SU-DHL-6 (cell line): ENCODE data around the gene STX10.

ENCODE experiments used
- H2AFZ ChIP-seq: fragments of 200-600 bp; sonication (generic); 2 replicates; pipeline ENCODE4 v1.6.1; 2014; ENCODE audit warnings: low read depth, mild to moderate bottlenecking, moderate library complexity, mixed read lengths, antibody characterized with exemption, low read length; ENCODE audit not compliant: severe bottlenecking
- H3F3A ChIP-seq: fragments of 200-600 bp; shearing (Covaris generic); 2 replicates; pipeline ENCODE4 v1.6.0; 2016; ENCODE audit warnings: antibody characterized with exemption, mild to moderate bottlenecking; ENCODE audit not compliant: insufficient read depth
- H3K27ac ChIP-seq: fragments of 200-600 bp; sonication (generic); 2 replicates; pipeline ENCODE4 v1.5.1; 2016; ENCODE audit warnings: low read depth, mild to moderate bottlenecking, low read length, moderate library complexity, mixed read lengths
- H3K27me3 ChIP-seq: fragments of 200-600 bp; sonication (generic), shearing (Covaris generic); 2 replicates; pipeline ENCODE4 v1.6.0; 2014; ENCODE audit warnings: mild to moderate bottlenecking, low read length
- H3K36me3 ChIP-seq: fragments of 200-600 bp; sonication (generic); 2 replicates; pipeline ENCODE4 v1.6.1; 2014; ENCODE audit warnings: mild to moderate bottlenecking, low read length, mixed read lengths
- H3K4me2 ChIP-seq: fragments of 300-600, 200-600 bp; shearing (Covaris generic), sonication (generic); 2 replicates; pipeline ENCODE4 v1.6.0; 2014; ENCODE audit warnings: low read length, low read depth, mild to moderate bottlenecking; ENCODE audit not compliant: poor library complexity, severe bottlenecking
- H3K4me3 ChIP-seq: fragments of 200-600 bp; sonication (generic); 2 replicates; pipeline ENCODE4 v1.5.1; 2014; ENCODE audit warnings: antibody characterized with exemption, low read length, mild to moderate bottlenecking, mixed read lengths; ENCODE audit not compliant: insufficient read depth, poor library complexity, severe bottlenecking
- H3K79me2 ChIP-seq: fragments of 200-600 bp; sonication (generic); 2 replicates; pipeline ENCODE4 v1.6.1; 2014; ENCODE audit warnings: mild to moderate bottlenecking, low read length, moderate library complexity; ENCODE audit not compliant: insufficient read depth
- H3K9ac ChIP-seq: fragments of 200-600 bp; sonication (generic); 2 replicates; pipeline ENCODE4 v1.7.0; 2014; ENCODE audit warnings: mild to moderate bottlenecking, low read length
- H3K9me2 ChIP-seq: fragments of 200-600 bp; sonication (generic); replicated peaks from 2 replicates; pipeline ENCODE4 v1.6.1; 2014; ENCODE audit warnings: low read length; ENCODE audit not compliant: insufficient read depth
- H3K9me3 ChIP-seq: fragments of 200-600 bp; sonication (generic); 2 replicates; pipeline ENCODE4 v1.6.1; 2014; ENCODE audit warnings: low read length, mixed read lengths; ENCODE audit not compliant: insufficient read depth
- H4K20me1 ChIP-seq: fragments of 200-600 bp; sonication (generic); 2 replicates; pipeline ENCODE4 v1.6.1; 2014; ENCODE audit warnings: low read depth, mild to moderate bottlenecking, antibody characterized with exemption, low read length, moderate library complexity, mixed read lengths
- CTCF ChIP-seq: fragments of 200-600 bp; sonication (generic); IDR thresholded peaks from one replicate; pipeline ENCODE4 v1.5.1; 2017; ENCODE audit warnings: antibody characterized with exemption, mild to moderate bottlenecking, low read length, moderate library complexity; ENCODE audit not compliant: insufficient read depth, poor library complexity, severe bottlenecking
- EZH2phosphoT487 ChIP-seq: fragments of 200-600 bp; sonication (generic), shearing (Covaris generic); conservative IDR thresholded peaks from 2 replicates; pipeline ENCODE4 v1.6.1; 2018; ENCODE audit warnings: mild to moderate bottlenecking, antibody characterized with exemption, low read length, moderate library complexity, mixed read lengths

Gene STX10

GRCh38 chr19:13134626-13135025 lies 15.5 kb downstream of the STX10 start:
- H3K4me2 ChIP-seq, result no peak overlapping the region
- H3K79me2 ChIP-seq, result peaks cover 17% of the 10 kb centered on the region; the same call in 1 of the 2 replicates
- TF ChIP-seq EZH2phosphoT487 (no peak), CTCF (no peak)
- no peak overlapping the region for H3K4me3 ChIP-seq
- H4K20me1 ChIP-seq, result peaks cover 5% of the 10 kb centered on the region; the same call in 1 of the 2 replicates
- H2AFZ ChIP-seq, result no peak overlapping the region
- no peaks in the 10 kb centered on the region for H3K9me3 ChIP-seq
- no peaks in the 10 kb centered on the region for H3K9me2 ChIP-seq
- H3K9ac ChIP-seq, result no peak overlapping the region
- no peaks in the 10 kb centered on the region for H3K27me3 ChIP-seq
- H3K27ac ChIP-seq, result no peak overlapping the region
- no peaks in the 10 kb centered on the region for H3K36me3 ChIP-seq
- no peaks in the 10 kb centered on the region for H3F3A ChIP-seq

- Histone ChIP-seq H3K9ac (no peak overlapping the region), H3K36me3 (no peaks in the 10 kb centered on the region), H4K20me1 (peaks cover 5% of the 10 kb centered on the region; the same call in 1 of the 2 replicates)
Observed at GRCh38 chr19:13133241-13133870, 16.8 kb downstream of the STX10 start.

GRCh38 chr19:13132471-13133180 lies 17.5 kb downstream of the STX10 start:
- peaks cover 5% of the 10 kb centered on the region; the same call in 1 of the 2 replicates for H4K20me1 ChIP-seq

More at GRCh38 chr19:13133241-13133870, 16.8 kb downstream of the STX10 start:
- Histone ChIP-seq H3K9me3 (no peaks in the 10 kb centered on the region), H3F3A (no peaks in the 10 kb centered on the region), H2AFZ (no peak overlapping the region), H3K27ac (no peak overlapping the region), H3K79me2 (peaks cover 29% of the 10 kb centered on the region), H3K4me2 (no peak overlapping the region), H3K4me3 (no peak overlapping the region), H3K27me3 (no peaks in the 10 kb centered on the region), H3K9me2 (no peaks in the 10 kb centered on the region)
- no peak for TF ChIP-seq EZH2phosphoT487
- TF ChIP-seq CTCF, result no peak

More at GRCh38 chr19:13132471-13133180, 17.5 kb downstream of the STX10 start:
- H3K4me2 ChIP-seq, result no peak overlapping the region
- H3K4me3 ChIP-seq, result no peak overlapping the region
- no peaks in the 10 kb centered on the region for H3F3A ChIP-seq
- no peak overlapping the region for H3K9ac ChIP-seq
- H3K79me2 ChIP-seq, result peaks cover 36% of the 10 kb centered on the region
- H3K36me3 ChIP-seq, result no peaks in the 10 kb centered on the region
- no peak overlapping the region for H2AFZ ChIP-seq
- H3K9me2 ChIP-seq, result no peaks in the 10 kb centered on the region
- no peak overlapping the region for H3K27ac ChIP-seq
- H3K27me3 ChIP-seq, result no peaks in the 10 kb centered on the region
- H3K9me3 ChIP-seq, result no peaks in the 10 kb centered on the region
- no peak for TF ChIP-seq CTCF
- no peak for TF ChIP-seq EZH2phosphoT487
